GM12878 (cell line): ENCODE results near the gene NAA20. TPM values are rescaled to one million over a fixed set of nuclear protein-coding genes. Genes with fewer than 3 reads are reported as not detected.

Experiments used
- ATAC-seq: fragments of 200-7000 bp; cut with Tn5 transposase; 3 replicates; pipeline ENCODE4 v1.9.1; 2020; ENCODE audit warnings: mild to moderate bottlenecking, moderate library complexity
- BruUV-seq: library from RNA; stranded (reverse); fragments of 400-500 nt; replicated peaks from 2 replicates; lab custom pipeline; 2021; lab: Mats Ljungman, UMichigan
- CTCF ChIA-PET: fragments of 300-600 bp; sonication (Branson Sonifier 250); formaldehyde crosslinking; extraction: SDS; loops from one replicate; lab custom pipeline; 2021; ENCODE audit warnings: inconsistent platforms; lab: Yijun Ruan, JAX
- POLR2A ChIA-PET: fragments of 350-600 bp; formaldehyde crosslinking; extraction: SDS; loops from one replicate; lab custom pipeline; 2021; ENCODE audit warnings: inconsistent platforms; lab: Charles Lee
- RAD21 ChIA-PET: fragments of 300-600 bp; sonication (Branson Sonifier 250); formaldehyde crosslinking; loops from one replicate; lab custom pipeline; 2023; ENCODE audit warnings: antibody characterized with exemption; ENCODE audit not compliant: unreplicated experiment; lab: Charles Lee
- SMC1A ChIA-PET: fragments of 300-600 bp; sonication (Branson Sonifier 250); formaldehyde crosslinking; loops from one replicate; lab custom pipeline; 2023; ENCODE audit not compliant: unreplicated experiment, uncharacterized antibody; lab: Charles Lee
- DNase-seq: peaks from one replicate; pipeline ENCODE4 v3.0.0-alpha.2; 2011; ENCODE audit warnings: low read depth, low spot score
- FAIRE-seq: peaks from 3 replicates; lab custom pipeline; 2011; peaks lifted over from hg19 to GRCh38; lab: Jason Lieb, UNC
- H2AFZ ChIP-seq: 2 replicates; pipeline ENCODE4 v1.6.0; 2011; ENCODE audit warnings: low read depth, low read length, control low read depth; ENCODE audit not compliant: control insufficient read depth
- H3K27ac ChIP-seq: 2 replicates; pipeline ENCODE4 v1.5.1; 2011; ENCODE audit warnings: control low read depth; ENCODE audit not compliant: control insufficient read depth, insufficient read depth
- H3K27me3 ChIP-seq, 2 experiments: replicated peaks in 1 of 2; 2 replicates each; pipeline versions ENCODE4 v1.6.0 to v1.6.1; 2011; ENCODE audit warnings: low read length in 1 of 2; ENCODE audit not compliant: control insufficient read depth in 2 of 2, insufficient read depth in 2 of 2
- H3K36me3 ChIP-seq, 2 experiments: 2 replicates each; pipeline ENCODE4 v1.5.1; 2011; ENCODE audit warnings: low read length in 1 of 2; ENCODE audit not compliant: control insufficient read depth in 2 of 2, insufficient read depth in 2 of 2
- H3K4me1 ChIP-seq: 2 replicates; pipeline ENCODE4 v1.6.1; 2011; ENCODE audit warnings: mild to moderate bottlenecking, low read length, moderate library complexity, mixed read lengths; ENCODE audit not compliant: control insufficient read depth, insufficient read depth
- H3K4me2 ChIP-seq: 2 replicates; pipeline ENCODE4 v1.6.0; 2011; ENCODE audit warnings: control low read depth; ENCODE audit not compliant: control insufficient read depth, insufficient read depth
- H3K4me3 ChIP-seq: fragments of 200-600 bp; sonication (generic); 2 replicates; pipeline ENCODE4 v1.5.1; 2016
- H3K79me2 ChIP-seq: 2 replicates; pipeline ENCODE4 v1.6.0; 2011; ENCODE audit warnings: low read length; ENCODE audit not compliant: control insufficient read depth, insufficient read depth
- H3K9ac ChIP-seq: 2 replicates; pipeline ENCODE4 v1.8.0; 2011; ENCODE audit warnings: low read length, control low read depth, mixed read lengths; ENCODE audit not compliant: control insufficient read depth, insufficient read depth
- H3K9me3 ChIP-seq: replicated peaks from 3 replicates; pipeline ENCODE4 v1.5.1; 2011; ENCODE audit warnings: mild to moderate bottlenecking, low read length; ENCODE audit not compliant: control insufficient read depth, insufficient read depth
- H4K20me1 ChIP-seq: 2 replicates; pipeline ENCODE4 v1.6.0; 2011; ENCODE audit not compliant: control insufficient read depth, insufficient read depth
- BACH1 ChIP-seq: fragments of 450-650 bp; IDR thresholded peaks from 2 replicates; pipeline ENCODE4 v1.6.1; 2017; ENCODE audit warnings: mild to moderate bottlenecking, borderline replicate concordance
- BCLAF1 ChIP-seq: fragments of 450-650 bp; IDR thresholded peaks from 2 replicates; pipeline ENCODE4 v1.6.1; 2017; ENCODE audit warnings: antibody characterized with exemption, mild to moderate bottlenecking, moderate library complexity
- CREB1 ChIP-seq: IDR thresholded peaks from 2 replicates; pipeline ENCODE4 v1.6.1; 2012; ENCODE audit warnings: low read depth, mild to moderate bottlenecking, inconsistent platforms
- DPF2 ChIP-seq: fragments of 450-650 bp; IDR thresholded peaks from 2 replicates; pipeline ENCODE4 v1.6.1; 2017; ENCODE audit warnings: mild to moderate bottlenecking
- JUNB ChIP-seq: IDR thresholded peaks from 2 replicates; pipeline ENCODE4 v1.6.1; 2016; ENCODE audit warnings: antibody characterized with exemption, mild to moderate bottlenecking
- MLLT1 ChIP-seq: fragments of 450-650 bp; IDR thresholded peaks from 2 replicates; pipeline ENCODE4 v1.6.1; 2016; ENCODE audit warnings: mild to moderate bottlenecking
- NBN ChIP-seq: fragments of 450-650 bp; IDR thresholded peaks from 2 replicates; pipeline ENCODE4 v1.6.1; 2016
- NFYA ChIP-seq: IDR thresholded peaks from 2 replicates; pipeline ENCODE4 v1.6.1; 2011; ENCODE audit warnings: low read depth, mild to moderate bottlenecking, low read length, improper control_type of control experiment, borderline replicate concordance
- RELB ChIP-seq: fragments of 450-650 bp; IDR thresholded peaks from 2 replicates; pipeline ENCODE4 v1.6.1; 2017; ENCODE audit warnings: low read depth, mild to moderate bottlenecking, moderate library complexity
- SMARCA5 ChIP-seq: fragments of 450-650 bp; IDR thresholded peaks from 2 replicates; pipeline ENCODE4 v1.6.1; 2017; ENCODE audit warnings: mild to moderate bottlenecking
- WGBS: methylation state at CpG from one replicate; pipeline ENCODE4 v1.1.6; 2016; ENCODE audit warnings: low lambda C conversion rate; ENCODE audit not compliant: insufficient replicate concordance, insufficient coverage; ENCODE audit errors: missing lambda C conversion rate; 5-methylcytosine and 5-hydroxymethylcytosine counted together
- in situ Hi-C: fragments of 300-500 bp; cut with MboI; formaldehyde crosslinking; loops from 9 replicates; pipeline ENCODE4 v1.14.3; 2018; ENCODE audit warnings: mixed read lengths
- intact Hi-C: fragments of 100-400 bp; cut with micrococcal nuclease; formaldehyde crosslinking; loops from one replicate; pipeline ENCODE4 v1.14.2; 2022; ENCODE audit not compliant: unreplicated experiment
- polyA plus RNA-seq, 11 experiments: library from polyadenylated mRNA; depleted of rRNA in 4 of 11; unstranded in 6 of 11; stranded (reverse) in 5 of 11; fragments of >200 nt; fragmentation: Nextera tagmentation in 4 of 11; fragmentation: Illumina TruSeq in 1 of 11; extraction: Ambion mirVana in 4 of 11; extraction: Trizol in 1 of 11; gene quantifications; 1 replicate in 1 of 11; 2 replicates in 10 of 11; pipeline versions ENCODE4 v1.2.1 to v1.2.3, GENCODE V29; 2011 to 2016; ENCODE audit warnings: inconsistent platforms in 2 of 11, missing spikeins in 2 of 11, low read depth in 1 of 11
- total RNA-seq, 4 experiments: library from RNA; depleted of rRNA in 3 of 4; stranded (reverse); fragments of >200 nt in 3 of 4; fragmentation: Illumina TruSeq in 1 of 4; extraction: Trizol in 1 of 4; gene quantifications; 2 replicates each; pipeline versions ENCODE4 v1.2.1 to v1.2.3, GENCODE V29; 2013 to 2021

The NAA20 gene
- total and polyA plus RNA-seq, 10 of the 15 experiments (the other 5 are each of a cell fraction or from before 2014, with no cell fraction given): 48.3 to 366 (median 89.1) TPM

DNA sequence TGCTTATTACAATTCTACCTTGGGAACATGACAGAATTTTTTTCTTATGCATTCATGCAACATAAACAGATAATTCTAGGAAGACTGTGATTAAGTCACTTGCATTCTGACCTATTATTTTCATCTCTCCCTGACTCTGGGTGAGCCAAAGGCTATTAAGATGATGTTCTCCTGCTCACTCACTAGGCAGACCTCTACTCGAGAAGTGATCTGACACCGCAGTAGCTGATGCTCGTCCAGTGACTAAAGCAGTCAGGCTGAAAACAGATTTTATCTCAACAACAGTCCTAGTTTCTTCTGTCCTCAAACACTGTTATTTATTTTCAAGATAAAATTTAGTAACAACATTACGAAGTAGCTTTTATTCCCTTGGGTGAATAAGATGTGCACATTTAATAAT is 17.3 kb downstream of the NAA20 start (continued):
- TF ChIP-seq MLLT1 (no peak), RELB (no peak), BACH1 (no peak), JUNB (no peak), SMARCA5 (no peak)

- POLR2A ChIA-PET: no interaction called here
- Histone ChIP-seq H3K4me3 (no peak overlapping the region), H3K27me3 (no peaks in the 10 kb centered on the region), H3K4me2 (no peak overlapping the region), H3K4me1 (no peaks in the 10 kb centered on the region), H4K20me1 (no peaks in the 10 kb centered on the region), H3K9me3 (no peaks in the 10 kb centered on the region), H3K27ac (no peak overlapping the region), H3K79me2 (no peaks in the 10 kb centered on the region), H2AFZ (no peak overlapping the region), H3K36me3 (peaks cover 5 to 35% of the 10 kb centered on the region in 2 experiments), H3K9ac (no peak overlapping the region)
- DNase-seq (no peak), ATAC-seq (no peak), FAIRE-seq (no peak)
- intact Hi-C loops: no loop called here
- in situ Hi-C loops: no loop called here
- CTCF ChIA-PET: interaction anchor here (0.9 kb wide), 1 partner anchor 18 kb away, joined by 3 read pairs; no protein-coding TSS in a partner anchor
- BruUV-seq: no TSS peak
- TF ChIP-seq NFYA: no peak
- no peak for TF ChIP-seq CREB1
- TF ChIP-seq BCLAF1: no peak
- no peak for TF ChIP-seq DPF2
- TF ChIP-seq NBN: no peak
- WGBS: 68% methylated on average over 3 of the region's 3 CpGs
- RAD21 ChIA-PET: no interaction called here
- SMC1A ChIA-PET: interaction anchor here (1.5 kb wide), 1 partner anchor 8 kb away, joined by 3 read pairs; no protein-coding TSS in a partner anchor
Measured at GRCh38 chr20:20036756-20037155, 19.6 kb downstream of the NAA20 start.
